K562 (cell line): ENCODE measurements around the gene LRRC14B. TPM values are rescaled to one million over a fixed set of nuclear protein-coding genes. Genes with fewer than 3 reads are reported as not detected.
"Not testable (repeated sequence)": the region's sequence is repeated elsewhere in the genome, so short reads cannot be mapped to it uniquely, and the experiment has no call there.

ENCODE experiments used
- ATAC-seq: fragments of 200-7000 bp; cut with Tn5 transposase; 3 replicates; pipeline ENCODE4 v1.9.1; 2020; ENCODE audit warnings: moderate library complexity
- BruUV-seq: library from RNA; stranded (reverse); fragments of 400-500 nt; replicated peaks from 2 replicates; lab custom pipeline; 2021; lab: Mats Ljungman, UMichigan
- CTCF ChIA-PET: fragments of 300-600 bp; formaldehyde crosslinking; extraction: SDS; loops from one replicate; lab custom pipeline; 2021; ENCODE audit warnings: low intra/inter-chr PET ratio; lab: Yijun Ruan, JAX
- POLR2A ChIA-PET: fragments of 300-600, 350-650 bp; sonication (Branson Sonifier 250); formaldehyde crosslinking; extraction: SDS; loops from one replicate; lab custom pipeline; 2021; ENCODE audit warnings: antibody characterized with exemption, inconsistent platforms; lab: Yijun Ruan, JAX
- DNase-seq, 4 experiments: peaks; one replicate each; pipeline versions ENCODE4 v3.0.0 to v3.0.0-alpha.2; 2011 to 2018; ENCODE audit warnings: low spot score in 3 of 4, mixed read lengths in 3 of 4; ENCODE audit errors: extremely low read depth in 1 of 4
- FAIRE-seq: peaks from 2 replicates; lab custom pipeline; 2011; peaks lifted over from hg19 to GRCh38; lab: Jason Lieb, UNC
- H2AFZ ChIP-seq: 2 replicates; pipeline ENCODE4 v1.6.0; 2011; ENCODE audit warnings: low read depth, low read length, control low read depth, inconsistent platforms
- H3K27ac ChIP-seq: fragments of 200-600 bp; 3 replicates; pipeline ENCODE4 v1.8.0; 2011; ENCODE audit warnings: low read depth, mild to moderate bottlenecking, control low read depth, inconsistent platforms, low read length, moderate library complexity, mixed read lengths; ENCODE audit errors: extremely low read depth
- H3K27me3 ChIP-seq, 2 experiments: fragments of 300-600 bp in 1 of 2; 2 replicates in 1 of 2; 3 replicates in 1 of 2; pipeline versions ENCODE4 v1.6.0 to v1.8.0; 2011; ENCODE audit warnings: inconsistent platforms in 2 of 2, low read length in 2 of 2, mild to moderate bottlenecking in 1 of 2, mixed read lengths in 1 of 2, moderate library complexity in 1 of 2; ENCODE audit not compliant: control insufficient read depth in 2 of 2, insufficient read depth in 2 of 2
- H3K36me3 ChIP-seq: fragments of 300-600 bp; 3 replicates; pipeline ENCODE4 v1.8.0; 2011; ENCODE audit warnings: mild to moderate bottlenecking, low read length, inconsistent platforms; ENCODE audit not compliant: control insufficient read depth, insufficient read depth
- H3K4me1 ChIP-seq, 2 experiments: fragments of 200-600 bp in 1 of 2; replicated peaks in 1 of 2; 2 replicates in 1 of 2; 3 replicates in 1 of 2; pipeline versions ENCODE4 v1.5.1 to v1.8.0; 2011; ENCODE audit warnings: inconsistent platforms in 2 of 2, low read length in 2 of 2, mild to moderate bottlenecking in 1 of 2, mixed read lengths in 1 of 2, moderate library complexity in 1 of 2; ENCODE audit not compliant: control insufficient read depth in 2 of 2, insufficient read depth in 2 of 2
- H3K4me2 ChIP-seq: 2 replicates; pipeline ENCODE4 v1.6.1; 2011; ENCODE audit warnings: low read length, control low read depth, inconsistent platforms, mixed read lengths; ENCODE audit not compliant: insufficient read depth
- H3K4me3 ChIP-seq: fragments of 200-600 bp; sonication (generic), shearing (Covaris generic); 2 replicates; pipeline ENCODE4 v1.5.1; 2016; ENCODE audit warnings: control low read depth, inconsistent platforms
- H3K79me2 ChIP-seq: fragments of 200-600 bp; 3 replicates; pipeline ENCODE4 v1.8.0; 2011; ENCODE audit warnings: low read length, inconsistent platforms; ENCODE audit not compliant: control insufficient read depth, insufficient read depth
- H3K9ac ChIP-seq, 2 experiments: 2 replicates each; pipeline versions ENCODE4 v1.6.0 to v1.6.1; 2011; ENCODE audit warnings: low read depth in 2 of 2, low read length in 2 of 2, control low read depth in 1 of 2, inconsistent platforms in 1 of 2, mild to moderate bottlenecking in 1 of 2, mixed read lengths in 1 of 2; ENCODE audit not compliant: insufficient read depth in 1 of 2
- H3K9me1 ChIP-seq: one replicate; pipeline ENCODE4 v1.6.0; 2011; ENCODE audit warnings: inconsistent platforms, mild to moderate bottlenecking, low read length, moderate library complexity; ENCODE audit not compliant: control insufficient read depth, insufficient read depth
- H3K9me3 ChIP-seq: replicated peaks from 2 replicates; pipeline ENCODE4 v1.5.1; 2011; ENCODE audit warnings: low read depth, low read length, inconsistent platforms; ENCODE audit not compliant: control insufficient read depth, insufficient read depth
- H4K20me1 ChIP-seq: replicated peaks from 2 replicates; pipeline ENCODE4 v1.6.1; 2011; ENCODE audit warnings: low read length, inconsistent platforms, mixed read lengths; ENCODE audit not compliant: control insufficient read depth, insufficient read depth
- C11orf30 ChIP-seq: fragments of 450-650 bp; IDR thresholded peaks from 2 replicates; pipeline ENCODE4 v1.6.1; 2016; ENCODE audit warnings: low read depth, mild to moderate bottlenecking
- CEBPG ChIP-seq, 3 experiments: fragments of 200-800 bp in 1 of 3; sonication (Bioruptor generic) in 1 of 3; sonication (generic) in 1 of 3; formaldehyde crosslinking in 1 of 3; IDR thresholded peaks in 2 of 3; conservative IDR thresholded peaks in 1 of 3; 2 replicates each; pipeline versions ENCODE4 v1.6.1 to v1.8.0; 2016 to 2022; ENCODE audit warnings: missing compliant biosample characterization in 2 of 3, missing genetic modification characterization in 2 of 3, mild to moderate bottlenecking in 1 of 3, missing genetic modification reagents in 1 of 3
- PYGO2 ChIP-seq: fragments of 450-650 bp; IDR thresholded peaks from 2 replicates; pipeline ENCODE4 v1.6.1; 2016; ENCODE audit warnings: mild to moderate bottlenecking, missing genetic modification characterization, moderate library complexity, missing compliant biosample characterization
- ZNF316 ChIP-seq: fragments of 450-650 bp; IDR thresholded peaks from 2 replicates; pipeline ENCODE4 v1.6.1; 2016
- ZNF780A ChIP-seq: fragments of 250-450 bp; sonication (Bioruptor Pico); IDR thresholded peaks from 2 replicates; pipeline ENCODE4 v1.5.0; 2021; ENCODE audit warnings: mild to moderate bottlenecking
- WGBS: fragments of 100-300 bp; shearing (Covaris generic); methylation state at CpG from one replicate; pipeline ENCODE4 v1.1.6; 2016; ENCODE audit warnings: low coverage, mixed read lengths; ENCODE audit not compliant: insufficient coverage; ENCODE audit errors: missing lambda C conversion rate; 5-methylcytosine and 5-hydroxymethylcytosine counted together
- in situ Hi-C: fragments of 300-500 bp; cut with MboI; formaldehyde crosslinking; loops from 4 replicates; pipeline ENCODE4 v1.15.0; 2018; ENCODE audit warnings: inconsistent platforms, mixed read lengths
- intact Hi-C: fragments of 100-400 bp; cut with micrococcal nuclease; formaldehyde crosslinking; loops from 2 replicates; pipeline ENCODE4 v1.14.2; 2022
- polyA plus RNA-seq, 8 experiments: library from polyadenylated mRNA; depleted of rRNA in 4 of 8; stranded (reverse) in 5 of 8; unstranded in 3 of 8; fragments of >200 nt; fragmentation: Nextera tagmentation in 2 of 8; fragmentation: Illumina TruSeq in 1 of 8; extraction: Ambion mirVana in 2 of 8; extraction: Trizol in 1 of 8; gene quantifications; 2 replicates each; pipeline versions ENCODE4 v1.2.1 to v1.2.3, GENCODE V29; 2011 to 2014; ENCODE audit warnings: inconsistent platforms in 1 of 8, missing spikeins in 1 of 8
- total RNA-seq, 7 experiments: library from RNA; depleted of rRNA in 6 of 7; stranded (reverse); fragments of >200 nt in 6 of 7; fragmentation: Illumina TruSeq in 2 of 7; extraction: Trizol in 2 of 7; gene quantifications; 2 replicates each; pipeline versions ENCODE4 v1.2.1 to v1.2.3, GENCODE V29; 2011 to 2021; ENCODE audit warnings: low replicate concordance in 1 of 7

LRRC14B gene
- total and polyA plus RNA-seq, 9 of the 15 experiments (the other 6 are each of a cell fraction or from before 2014, with no cell fraction given): not detected

- Histone ChIP-seq H3K27me3 (no peaks in the 10 kb centered on the region), H4K20me1 (peaks cover 7% of the 10 kb centered on the region; the same call in 1 of the 2 replicates), H3K9me1 (no peaks in the 10 kb centered on the region), H3K4me1 (peaks cover 2 to 9% of the 10 kb centered on the region in 2 experiments; a peak in 3 of 5 replicates), H3K4me2 (no peak overlapping the region), H2AFZ (no peak overlapping the region), H3K9me3 (no peaks in the 10 kb centered on the region), H3K9ac (no peak overlapping the region), H3K79me2 (peaks cover 32% of the 10 kb centered on the region), H3K36me3 (peaks cover 10% of the 10 kb centered on the region; the same call in 1 of the 3 replicates), H3K27ac (no peak overlapping the region), H3K4me3 (no peak overlapping the region)
- no TSS peak for BruUV-seq
- ATAC-seq (no peak), FAIRE-seq (no peak), DNase-seq (no peak)
- CTCF ChIA-PET: no interaction called here
- 93% methylated on average over 12 of the region's 12 CpGs for WGBS
- in situ Hi-C loops: no loop called here
- POLR2A ChIA-PET: interaction anchor here (0.7 kb wide), 1 partner anchor 9 kb away, joined by 3 read pairs; no protein-coding TSS in a partner anchor
- TF ChIP-seq ZNF780A (CRISPR knock-in tag) (no peak), C11orf30 (peak; percentile 31), ZNF316 (peak; percentile 62), CEBPG (CRISPR knock-in tag; IDR thresholded peaks at IDR 0.05) (no peak), CEBPG (tag; conservative IDR thresholded peaks at IDR 0.05 in 1 of 2, IDR thresholded peaks at IDR 0.05 in 1 of 2) (no peak), PYGO2 (no peak)
- intact Hi-C loops: no loop called here
Measured at GRCh38 chr5:213803-214395, 22.6 kb downstream of the LRRC14B start.

GRCh38 chr5:215256-215655 lies 24.0 kb downstream of the LRRC14B start:
- ATAC-seq, DNase-seq, H3K27me3 ChIP-seq, BruUV-seq, POLR2A ChIA-PET, H3K9ac ChIP-seq, CTCF ChIA-PET, H3K36me3 ChIP-seq, H3K9me3 ChIP-seq, intact Hi-C loops, H3K9me1 ChIP-seq, H2AFZ ChIP-seq, H3K4me3 ChIP-seq, H3K27ac ChIP-seq, H3K4me2 ChIP-seq, FAIRE-seq: not testable (repeated sequence)
- H3K4me1 ChIP-seq: peaks cover 3 to 11% of the 10 kb centered on the region in 2 experiments; a peak in 4 of 5 replicates
- H4K20me1 ChIP-seq: peaks cover 15% of the 10 kb centered on the region
- peaks cover 37% of the 10 kb centered on the region for H3K79me2 ChIP-seq
- in situ Hi-C loops: loop anchor here (5.0 kb wide), 1 partner anchor 1382 kb away; no protein-coding TSS in a partner anchor
- WGBS: 100% methylated on average over 1 of the region's 2 CpGs

- H3K9ac ChIP-seq, H3K4me3 ChIP-seq, CTCF ChIA-PET, H3K9me1 ChIP-seq, H3K4me2 ChIP-seq, H3K27ac ChIP-seq, H2AFZ ChIP-seq, H3K9me3 ChIP-seq, ATAC-seq, BruUV-seq, DNase-seq, intact Hi-C loops, POLR2A ChIA-PET, FAIRE-seq, H3K27me3 ChIP-seq: not testable (repeated sequence)
- Histone ChIP-seq H3K36me3 (peaks cover 11% of the 10 kb centered on the region; the same call in 1 of the 3 replicates), H4K20me1 (peaks cover 18% of the 10 kb centered on the region), H3K4me1 (peaks cover 7 to 11% of the 10 kb centered on the region in 2 experiments; a peak in 4 of 5 replicates), H3K79me2 (peaks cover 43% of the 10 kb centered on the region)
- WGBS: 91% methylated on average over 3 of the region's 10 CpGs
- in situ Hi-C loops: loop anchor here (5.0 kb wide), 1 partner anchor 1381 kb away; no protein-coding TSS in a partner anchor
Measured at GRCh38 chr5:216076-216475, 24.8 kb downstream of the LRRC14B start.
